Erythroblast (primary cell): ENCODE measurements around the gene CRHR2.

ENCODE experiments used
- GATA1 ChIP-seq: IDR thresholded peaks from 2 replicates; pipeline ENCODE4 v1.6.1; 2011; ENCODE audit warnings: low read depth, mild to moderate bottlenecking, control low read depth, low read length, moderate library complexity
- POLR2A ChIP-seq: IDR thresholded peaks from 2 replicates; pipeline ENCODE4 v1.6.1; 2011; ENCODE audit warnings: mild to moderate bottlenecking, low read length

DNA sequence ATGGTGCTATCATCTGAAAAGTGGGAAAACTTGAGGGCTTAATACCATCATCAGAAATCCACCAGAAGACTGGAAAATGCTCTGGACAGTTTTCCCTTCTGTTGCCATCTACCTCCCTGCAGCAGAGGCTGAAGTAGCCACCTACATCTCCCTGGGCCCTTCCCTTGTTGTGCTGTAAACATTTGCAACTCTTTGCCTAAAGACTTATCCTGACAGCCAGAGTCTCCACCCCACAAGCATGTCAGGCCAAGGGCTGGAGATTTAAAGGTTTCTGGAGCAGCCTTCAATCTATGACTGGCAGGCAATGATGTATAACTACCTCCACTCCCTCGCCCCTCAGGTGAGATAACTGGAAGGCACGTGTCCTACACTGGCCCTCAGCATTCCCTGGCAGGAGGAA lies 39.9 kb upstream of the CRHR2 start:
- TF ChIP-seq POLR2A = no peak
- no peak for TF ChIP-seq GATA1
